Left ventricle myocardium inferior (tissue), 1 donor: Measurements from ENCODE around the gene DHX36. TPM values are rescaled to one million over a fixed set of nuclear protein-coding genes. Genes with fewer than 3 reads are reported as not detected.

Experiments used
- DNase-seq: peaks from one replicate; pipeline ENCODE4 v3.0.0-alpha.2; 2020
- H3K27ac ChIP-seq: fragments of 200-600 bp; replicated peaks from 2 replicates; pipeline ENCODE4 v1.8.0; 2021
- H3K27me3 ChIP-seq: fragments of 200-600 bp; 2 replicates; pipeline ENCODE4 v1.8.0; 2021; ENCODE audit warnings: low read depth
- H3K36me3 ChIP-seq: fragments of 200-600 bp; 2 replicates; pipeline ENCODE4 v1.8.0; 2021
- H3K4me1 ChIP-seq: fragments of 200-600 bp; 2 replicates; pipeline ENCODE4 v1.8.0; 2021
- H3K4me3 ChIP-seq: fragments of 200-600 bp; 2 replicates; pipeline ENCODE4 v1.8.0; 2021; ENCODE audit warnings: mild to moderate bottlenecking, moderate library complexity
- H3K9me3 ChIP-seq: fragments of 200-600 bp; replicated peaks from 2 replicates; pipeline ENCODE4 v1.8.0; 2021
- CTCF ChIP-seq: fragments of 200-600 bp; IDR thresholded peaks from 2 replicates; pipeline ENCODE4 v1.8.0; 2021; ENCODE audit warnings: antibody characterized with exemption, mild to moderate bottlenecking, borderline replicate concordance
- intact Hi-C: fragments of 100-400 bp; cut with micrococcal nuclease; formaldehyde crosslinking; loops from one replicate; pipeline ENCODE4 v1.11.0; 2022
- total RNA-seq: library from RNA; stranded (reverse); fragmentation: NEBNext Ultra II Directional; extraction: Animal tissue kit (Norgen Biotek cat#: 25700); gene quantifications from one replicate; pipeline ENCODE4 v1.2.1, GENCODE V29; 2021
- donor health status: DM: no; HTN: yes; CAD: no; lungs with severe emphysema.

DHX36 gene
- total RNA-seq, 1 donor from 2014 or later = 31.9 TPM

GRCh38 chr3:154327871-154328270, 3.6 kb upstream of the DHX36 start:
- no peak overlapping the region for H3K27ac ChIP-seq
- no peak overlapping the region for H3K4me3 ChIP-seq
- no peaks in the 10 kb centered on the region for H3K27me3 ChIP-seq
- intact Hi-C loops = no loop called here
- no peak for TF ChIP-seq CTCF
- DNase-seq = no peak
- peaks cover 22% of the 10 kb centered on the region for H3K4me1 ChIP-seq
- H3K36me3 ChIP-seq = no peaks in the 10 kb centered on the region
- no peaks in the 10 kb centered on the region for H3K9me3 ChIP-seq

GRCh38 chr3:154324919-154325318, 632 bp upstream of the DHX36 start:
- intact Hi-C loops = no loop called here
- Histone ChIP-seq H3K36me3 (no peaks in the 10 kb centered on the region), H3K27ac (peak overlapping the region; percentile 90), H3K4me3 (peak overlapping the region; percentile 90), H3K9me3 (no peaks in the 10 kb centered on the region), H3K27me3 (no peaks in the 10 kb centered on the region), H3K4me1 (peaks cover 51% of the 10 kb centered on the region)
- DNase-seq = no peak
- TF ChIP-seq CTCF = no peak

GRCh38 chr3:154316974-154317767, 7.1 kb downstream of the DHX36 start:
- no peak overlapping the region for H3K27ac ChIP-seq
- intact Hi-C loops = no loop called here
- H3K9me3 ChIP-seq = no peaks in the 10 kb centered on the region
- H3K4me1 ChIP-seq = peaks cover 48% of the 10 kb centered on the region
- peaks cover 31% of the 10 kb centered on the region for H3K36me3 ChIP-seq
- H3K4me3 ChIP-seq = no peak overlapping the region
- DNase-seq = no peak
- TF ChIP-seq CTCF = no peak
- H3K27me3 ChIP-seq = no peaks in the 10 kb centered on the region

GRCh38 chr3:154314152-154314551, 10.1 kb downstream of the DHX36 start:
- no peaks in the 10 kb centered on the region for H3K9me3 ChIP-seq
- peaks cover 45% of the 10 kb centered on the region for H3K36me3 ChIP-seq

GRCh38 chr3:154310840-154311239, 13.4 kb downstream of the DHX36 start:
- TF ChIP-seq CTCF = no peak
- peaks cover 66% of the 10 kb centered on the region for H3K36me3 ChIP-seq
- H3K27me3 ChIP-seq = no peaks in the 10 kb centered on the region
- DNase-seq = no peak
- H3K4me3 ChIP-seq = no peak overlapping the region
- H3K9me3 ChIP-seq = no peaks in the 10 kb centered on the region
- H3K4me1 ChIP-seq = no peaks in the 10 kb centered on the region
- H3K27ac ChIP-seq = no peak overlapping the region
- intact Hi-C loops = no loop called here

More at GRCh38 chr3:154314152-154314551, 10.1 kb downstream of the DHX36 start:
- Histone ChIP-seq H3K27ac (no peak overlapping the region), H3K4me1 (peaks cover 18% of the 10 kb centered on the region), H3K27me3 (no peaks in the 10 kb centered on the region), H3K4me3 (no peak overlapping the region)
- DNase-seq = no peak
- no peak for TF ChIP-seq CTCF
- intact Hi-C loops = no loop called here
